H1 (cell line): ENCODE measurements around the gene SLC6A20. TPM values are rescaled to one million over a fixed set of nuclear protein-coding genes. Genes with fewer than 3 reads are reported as not detected.

Experiments
- CTCF ChIA-PET: fragments of 300-600 bp; sonication (Branson Sonifier 250); formaldehyde crosslinking; loops from one replicate; lab custom pipeline; 2021; ENCODE audit not compliant: partially characterized antibody; lab: Charles Lee
- POLR2A ChIA-PET: fragments of 300-600 bp; sonication (Branson Sonifier 250); formaldehyde crosslinking; loops from one replicate; lab custom pipeline; 2021; ENCODE audit warnings: inconsistent platforms; ENCODE audit not compliant: partially characterized antibody; lab: Charles Lee
- DNase-seq, 2 experiments: peaks; one replicate each; pipeline versions ENCODE4 v3.0.0 to v3.0.0-alpha.2; 2010 to 2022; ENCODE audit warnings: low spot score in 2 of 2, low read depth in 1 of 2, mixed read lengths in 1 of 2
- FAIRE-seq: peaks from 2 replicates; lab custom pipeline; 2011; peaks lifted over from hg19 to GRCh38; lab: Jason Lieb, UNC
- H2AFZ ChIP-seq: 2 replicates; pipeline ENCODE4 v1.8.1; 2012; ENCODE audit warnings: low read length, inconsistent platforms
- H2AK5ac ChIP-seq: 2 replicates; pipeline ENCODE4 v1.6.1; 2013; ENCODE audit warnings: low read depth, low read length
- H2BK120ac ChIP-seq: replicated peaks from 2 replicates; pipeline ENCODE3; 2013; ENCODE audit warnings: low read depth, low read length, inconsistent platforms
- H2BK12ac ChIP-seq: 2 replicates; pipeline ENCODE4 v1.6.1; 2013; ENCODE audit warnings: low read depth, low read length
- H2BK15ac ChIP-seq: 2 replicates; pipeline ENCODE4 v1.6.1; 2013; ENCODE audit warnings: low read length
- H2BK20ac ChIP-seq: 2 replicates; pipeline ENCODE4 v1.6.1; 2013; ENCODE audit warnings: low read length
- H2BK5ac ChIP-seq: 2 replicates; pipeline ENCODE4 v1.6.1; 2013; ENCODE audit warnings: low read depth, low read length
- H3K14ac ChIP-seq: 2 replicates; pipeline ENCODE4 v1.6.1; 2013; ENCODE audit warnings: inconsistent platforms; ENCODE audit not compliant: insufficient read length
- H3K18ac ChIP-seq: 2 replicates; pipeline ENCODE4 v1.6.1; 2013; ENCODE audit warnings: low read length; ENCODE audit errors: extremely low read depth
- H3K23ac ChIP-seq: 2 replicates; pipeline ENCODE4 v1.6.1; 2013; ENCODE audit warnings: inconsistent platforms; ENCODE audit not compliant: insufficient read length
- H3K23me2 ChIP-seq: 2 replicates; pipeline ENCODE4 v1.6.1; 2013; ENCODE audit warnings: low read depth, low read length
- H3K27ac ChIP-seq: 2 replicates; pipeline ENCODE4 v1.6.1; 2011; ENCODE audit warnings: low read depth, low read length, inconsistent platforms
- H3K27me3 ChIP-seq, 4 experiments: replicated peaks in 1 of 4; 1 replicate in 1 of 4; 2 replicates in 3 of 4; pipeline versions ENCODE4 v1.6.1 to v1.8.1; 2011 to 2013; ENCODE audit warnings: low read length in 3 of 4, mild to moderate bottlenecking in 3 of 4, inconsistent platforms in 2 of 4, mixed read lengths in 2 of 4, moderate library complexity in 1 of 4; ENCODE audit not compliant: control insufficient read depth in 3 of 4, insufficient read depth in 3 of 4; ENCODE audit errors: extremely low read depth in 1 of 4
- H3K36me3 ChIP-seq, 4 experiments: 2 replicates each; pipeline versions ENCODE4 v1.6.1 to v1.8.1; 2011 to 2013; ENCODE audit warnings: mild to moderate bottlenecking in 4 of 4, low read length in 3 of 4, moderate library complexity in 2 of 4, control low read depth in 1 of 4, inconsistent platforms in 1 of 4; ENCODE audit not compliant: insufficient read depth in 4 of 4, control insufficient read depth in 2 of 4
- H3K4ac ChIP-seq: replicated peaks from 2 replicates; pipeline ENCODE3; 2013; ENCODE audit warnings: low read length, low read depth, mixed read lengths, inconsistent platforms; ENCODE audit not compliant: insufficient read length
- H3K4me1 ChIP-seq, 4 experiments: replicated peaks in 1 of 4; 1 replicate in 1 of 4; 2 replicates in 3 of 4; pipeline versions ENCODE4 v1.6.1 to v1.8.1; 2011 to 2013; ENCODE audit warnings: low read length in 3 of 4, inconsistent platforms in 2 of 4, mixed read lengths in 1 of 4; ENCODE audit not compliant: insufficient read depth in 4 of 4, control insufficient read depth in 3 of 4
- H3K4me2 ChIP-seq, 2 experiments: 2 replicates each; pipeline versions ENCODE4 v1.6.1 to v1.8.1; 2011 to 2013; ENCODE audit warnings: low read depth in 2 of 2, low read length in 2 of 2, control low read depth in 1 of 2, inconsistent platforms in 1 of 2, mild to moderate bottlenecking in 1 of 2; ENCODE audit not compliant: insufficient read depth in 1 of 2
- H3K4me3 ChIP-seq, 4 experiments: fragments of 200-600, 300-600 bp in 1 of 4; sonication (generic), shearing (Covaris generic), sonication (Bioruptor Twin) in 1 of 4; 2 replicates each; pipeline versions ENCODE4 v1.5.1 to v1.8.1; 2011 to 2016; ENCODE audit warnings: low read length in 4 of 4, low read depth in 3 of 4, control low read depth in 2 of 4, inconsistent platforms in 2 of 4, mild to moderate bottlenecking in 2 of 4, mixed read lengths in 1 of 4, moderate library complexity in 1 of 4; ENCODE audit not compliant: insufficient read depth in 2 of 4; ENCODE audit errors: extremely low read depth in 1 of 4
- H3K56ac ChIP-seq: replicated peaks from 2 replicates; pipeline ENCODE3; 2013; ENCODE audit warnings: low read depth, mild to moderate bottlenecking, mixed read lengths, low read length, inconsistent platforms; ENCODE audit not compliant: insufficient read length
- H3K79me1 ChIP-seq: 2 replicates; pipeline ENCODE4 v1.6.1; 2013; ENCODE audit warnings: low read depth, low read length, control low read depth
- H3K79me2 ChIP-seq, 2 experiments: 2 replicates each; pipeline versions ENCODE4 v1.6.1 to v1.8.1; 2012 to 2013; ENCODE audit warnings: low read length in 2 of 2, mild to moderate bottlenecking in 2 of 2, inconsistent platforms in 1 of 2; ENCODE audit not compliant: insufficient read depth in 2 of 2, control insufficient read depth in 1 of 2
- H3K9ac ChIP-seq, 4 experiments: replicated peaks in 1 of 4; 1 replicate in 1 of 4; 2 replicates in 3 of 4; pipeline versions ENCODE4 v1.6.1 to v1.8.1; 2011 to 2013; ENCODE audit warnings: low read depth in 3 of 4, low read length in 3 of 4, control low read depth in 2 of 4, mild to moderate bottlenecking in 2 of 4, moderate library complexity in 2 of 4, inconsistent platforms in 1 of 4; ENCODE audit errors: extremely low read depth in 1 of 4
- H3K9me3 ChIP-seq, 2 experiments: 2 replicates each; pipeline versions ENCODE4 v1.6.1 to v1.8.1; 2012 to 2013; ENCODE audit warnings: mild to moderate bottlenecking in 2 of 2, moderate library complexity in 2 of 2, control low read depth in 1 of 2, inconsistent platforms in 1 of 2, low read depth in 1 of 2, low read length in 1 of 2, mixed read lengths in 1 of 2; ENCODE audit not compliant: insufficient read depth in 2 of 2
- H4K20me1 ChIP-seq, 2 experiments: replicated peaks in 1 of 2; 2 replicates each; pipeline versions ENCODE3 to v1.8.1; 2011 to 2013; ENCODE audit warnings: inconsistent platforms in 2 of 2, low read length in 2 of 2, mild to moderate bottlenecking in 1 of 2; ENCODE audit not compliant: insufficient read depth in 2 of 2, control insufficient read depth in 1 of 2
- H4K5ac ChIP-seq: 2 replicates; pipeline ENCODE4 v1.6.1; 2013; ENCODE audit warnings: low read length, low read depth, mixed read lengths, inconsistent platforms; ENCODE audit not compliant: insufficient read length
- H4K8ac ChIP-seq: 2 replicates; pipeline ENCODE4 v1.8.0; 2013; ENCODE audit warnings: mild to moderate bottlenecking, moderate library complexity, low read length, inconsistent platforms; ENCODE audit not compliant: insufficient read depth; ENCODE audit errors: extremely low read depth
- H4K91ac ChIP-seq: replicated peaks from 2 replicates; pipeline ENCODE3; 2013; ENCODE audit warnings: low read length, mixed read lengths, inconsistent platforms; ENCODE audit not compliant: insufficient read length
- CBX5 ChIP-seq: fragments of 300-800, 300-1000 bp; sonication (generic); IDR thresholded peaks from 2 replicates; pipeline ENCODE4 v1.7.1; 2016; ENCODE audit warnings: antibody characterized with exemption, low read length, low read depth
- CHD2 ChIP-seq: IDR thresholded peaks from 2 replicates; pipeline ENCODE4 v1.6.1; 2012; ENCODE audit warnings: low read length, improper control_type of control experiment
- EP300 ChIP-seq, 2 experiments: IDR thresholded peaks; 1 replicate in 1 of 2; 2 replicates in 1 of 2; pipeline ENCODE4 v1.6.1; 2011 to 2012; ENCODE audit warnings: low read depth in 2 of 2, low read length in 2 of 2, mild to moderate bottlenecking in 2 of 2, borderline replicate concordance in 1 of 2, inconsistent platforms in 1 of 2, moderate library complexity in 1 of 2
- HDAC6 ChIP-seq: IDR thresholded peaks from one replicate; pipeline ENCODE4 v1.7.1; 2012; ENCODE audit warnings: low read depth, mild to moderate bottlenecking, inconsistent platforms, low read length, moderate library complexity
- KDM5A ChIP-seq: fragments of 200-600 bp; IDR thresholded peaks from 2 replicates; pipeline ENCODE4 v1.7.1; 2012; ENCODE audit warnings: mild to moderate bottlenecking, low read length, inconsistent platforms, mixed read lengths
- RAD21 ChIP-seq, 2 experiments: IDR thresholded peaks in 1 of 2; conservative IDR thresholded peaks in 1 of 2; 2 replicates each; pipeline ENCODE4 v1.6.1; 2011; ENCODE audit warnings: low read depth in 2 of 2, low read length in 2 of 2, improper control_type of control experiment in 1 of 2, inconsistent platforms in 1 of 2, mild to moderate bottlenecking in 1 of 2, moderate library complexity in 1 of 2
- SAP30 ChIP-seq: fragments of 300-600 bp; sonication (generic); IDR thresholded peaks from 2 replicates; pipeline ENCODE4 v1.7.1; 2012; ENCODE audit warnings: low read length, moderate library complexity, mild to moderate bottlenecking, inconsistent platforms; ENCODE audit not compliant: insufficient read depth, insufficient replicate concordance
- SIN3A ChIP-seq, 2 experiments: IDR thresholded peaks in 1 of 2; conservative IDR thresholded peaks in 1 of 2; 2 replicates each; pipeline ENCODE4 v1.6.1; 2011 to 2012; ENCODE audit warnings: low read length in 2 of 2, improper control_type of control experiment in 1 of 2, low read depth in 1 of 2, mild to moderate bottlenecking in 1 of 2
- WGBS, 2 experiments: shearing (Covaris generic) in 1 of 2; methylation state at CpG; one replicate each; pipeline versions ENCODE4 v1.1.6 to v1.1.7; 2013 to 2015; ENCODE audit warnings: low lambda C conversion rate in 2 of 2, mixed read lengths in 2 of 2, inconsistent platforms in 1 of 2, low coverage in 1 of 2, missing lambda C conversion rate in 1 of 2; ENCODE audit not compliant: insufficient replicate concordance in 2 of 2, insufficient coverage in 1 of 2, insufficient read length in 1 of 2; ENCODE audit errors: extremely low coverage in 1 of 2, missing lambda C conversion rate in 1 of 2; 5-methylcytosine and 5-hydroxymethylcytosine counted together
- polyA plus RNA-seq, 7 experiments: library from polyadenylated mRNA; depleted of rRNA in 3 of 7; stranded (reverse) in 5 of 7; unstranded in 2 of 7; fragments of >200 nt in 5 of 7; fragments of 200-250 nt in 2 of 7; gene quantifications; 1 replicate in 5 of 7; 2 replicates in 1 of 7; 4 replicates in 1 of 7; pipeline versions ENCODE4 v1.2.1 to v1.2.3, GENCODE V29; 2011 to 2013; ENCODE audit warnings: missing spikeins in 2 of 7, mixed read lengths in 2 of 7
- total RNA-seq: library from RNA; stranded (reverse); fragmentation: NEBNext Ultra II Directional; extraction: Animal tissue kit (Norgen Biotek cat#: 25700); gene quantifications from 2 replicates; pipeline ENCODE4 v1.2.1, GENCODE V29; 2021

Gene SLC6A20
- total and polyA plus RNA-seq, 2 of the 8 experiments (the other 6 are each of a cell fraction or from before 2014, with no cell fraction given), result 0.05 TPM; not detected in 1

- Histone ChIP-seq H4K5ac (no peak overlapping the region), H3K56ac (no peak overlapping the region), H4K20me1 (no peaks in the 10 kb centered on the region), H3K18ac (no peak overlapping the region), H3K4me1 (peaks cover 0 to 2% (median 0%) of the 10 kb centered on the region in 4 experiments; a peak in 1 of 7 replicates), H3K23me2 (peaks cover 2% of the 10 kb centered on the region; the same call in 1 of the 2 replicates), H2BK120ac (no peak overlapping the region), H3K79me2 (no peaks in the 10 kb centered on the region), H2BK5ac (no peak overlapping the region), H4K91ac (no peak overlapping the region), H3K9me3 (no peaks in the 10 kb centered on the region), H3K4me2 (no peak overlapping the region), H3K27me3 (no peaks in the 10 kb centered on the region), H4K8ac (no peak overlapping the region), H2BK20ac (no peak overlapping the region), H3K14ac (no peak overlapping the region), H3K27ac (no peak overlapping the region), H3K9ac (no peak overlapping the region), H2AK5ac (no peak overlapping the region), H3K36me3 (no peaks in the 10 kb centered on the region), H3K4me3 (no peak overlapping the region), H3K23ac (no peak overlapping the region), H2AFZ (no peak overlapping the region), H3K79me1 (no peaks in the 10 kb centered on the region), H2BK15ac (no peak overlapping the region), H3K4ac (no peak overlapping the region)
- ChIA-PET POLR2A (interaction anchor here (1.1 kb wide), 1 partner anchor 17 kb away, joined by 4 read pairs; no protein-coding TSS in a partner anchor), CTCF (interaction anchor here (1.1 to 7.1 kb wide), 2 partner anchors 16 to 56 kb away, joined by 5 to 64 read pairs; no protein-coding TSS in a partner anchor)
- DNase-seq (no peak), FAIRE-seq (no peak)
- WGBS, 2 experiments, result 84% methylated on average over 8 of the region's 8 CpGs; no CpG with 5 or more reads in 1 of the 2 experiments
- TF ChIP-seq CBX5, result no peak
- TF ChIP-seq KDM5A, result no peak
- no peak for TF ChIP-seq RAD21 (IDR thresholded peaks at IDR 0.05 in 1 of 2, conservative IDR thresholded peaks at IDR 0.05 in 1 of 2; ENCODE audit: low read depth in 2 of 2, low read length in 2 of 2)
- TF ChIP-seq SAP30, result no peak
- no peak for TF ChIP-seq SIN3A (conservative IDR thresholded peaks at IDR 0.05 in 1 of 2, IDR thresholded peaks at IDR 0.05 in 1 of 2; ENCODE audit: low read depth in 1 of 2, low read length in 2 of 2)
- no peak for TF ChIP-seq HDAC6
- TF ChIP-seq CHD2, result no peak
- no peak for TF ChIP-seq EP300 (IDR thresholded peaks at IDR 0.05; ENCODE audit: borderline replicate concordance in 1 of 2, low read depth in 2 of 2, low read length in 2 of 2)
- TF ChIP-seq, all 59 proteins: peak for 0
- no peak overlapping the region for H2BK12ac ChIP-seq
These were observed 19.1 kb downstream of the SLC6A20 start for GRCh38 chr3:45777111-45777745.
